PFSK-1 (cell line): ENCODE data around the gene PSMC3IP. TPM values are rescaled to one million over a fixed set of nuclear protein-coding genes. Genes with fewer than 3 reads are reported as not detected.

Experiments used
- FOXP2 ChIP-seq: optimal IDR thresholded peaks from 2 replicates; pipeline ENCODE3; 2011; ENCODE audit warnings: borderline replicate concordance, control low read depth, inconsistent platforms; ENCODE audit not compliant: insufficient read depth; ENCODE audit errors: extremely low read length, extremely low read depth
- POLR2AphosphoS5 ChIP-seq: IDR thresholded peaks from 2 replicates; pipeline ENCODE4 v1.6.1; 2012; ENCODE audit warnings: low read depth, mild to moderate bottlenecking, control low read depth, low read length, moderate library complexity
- REST ChIP-seq, 2 experiments: IDR thresholded peaks; 2 replicates each; pipeline versions ENCODE4 v1.6.1 to v1.8.0; 2011 to 2012; ENCODE audit warnings: low read depth in 2 of 2, low read length in 2 of 2, control low read depth in 1 of 2, inconsistent platforms in 1 of 2, mild to moderate bottlenecking in 1 of 2, moderate library complexity in 1 of 2; ENCODE audit not compliant: insufficient read depth in 1 of 2
- SIN3A ChIP-seq: IDR thresholded peaks from 2 replicates; pipeline ENCODE4 v1.6.1; 2012; ENCODE audit warnings: mild to moderate bottlenecking, low read length, moderate library complexity, borderline replicate concordance; ENCODE audit not compliant: insufficient read depth
- TAF1 ChIP-seq: IDR thresholded peaks from 2 replicates; pipeline ENCODE4 v1.6.1; 2012; ENCODE audit warnings: low read length, control low read depth, borderline replicate concordance; ENCODE audit not compliant: insufficient read depth
- polyA plus RNA-seq: library from polyadenylated mRNA; unstranded; fragments of >200 nt; gene quantifications from one replicate; pipeline ENCODE4 v1.2.1, GENCODE V29; 2012; ENCODE audit warnings: low read depth, missing spikeins; ENCODE audit not compliant: insufficient read length

PSMC3IP gene
- 26.1 TPM for polyA plus RNA-seq

- TF ChIP-seq FOXP2 (peak; percentile 20), SIN3A (peak; percentile 68; the same call in 1 of the 2 replicates), POLR2AphosphoS5 (peak; percentile 72; the same call in 1 of the 2 replicates), REST (IDR thresholded peaks at IDR 0.05; ENCODE audit: insufficient read depth in 1 of 2, low read depth in 2 of 2, low read length in 2 of 2) (no peak), TAF1 (peak; percentile 77)
Measured at GRCh38 chr17:42577532-42578281, at the start of gene PSMC3IP. PSMC3IP (minus strand) TSS chr17:42577729; CDS start chr17:42577686, 43 bp downstream.

- no peak for TF ChIP-seq TAF1
- no peak for TF ChIP-seq POLR2AphosphoS5
- no peak for TF ChIP-seq FOXP2
- no peak for TF ChIP-seq SIN3A
- TF ChIP-seq REST (IDR thresholded peaks at IDR 0.05; ENCODE audit: insufficient read depth in 1 of 2, low read depth in 2 of 2, low read length in 2 of 2) = no peak
Measured at GRCh38 chr17:42623732-42624596, 46.4 kb upstream of the PSMC3IP start.

GRCh38 chr17:42623271-42623670 is 45.7 kb upstream of the PSMC3IP start:
- TF ChIP-seq SIN3A (no peak), POLR2AphosphoS5 (no peak), FOXP2 (no peak), REST (IDR thresholded peaks at IDR 0.05; ENCODE audit: insufficient read depth in 1 of 2, low read depth in 2 of 2, low read length in 2 of 2) (no peak)

- TF ChIP-seq FOXP2 (no peak), SIN3A (no peak), POLR2AphosphoS5 (no peak), REST (IDR thresholded peaks at IDR 0.05; ENCODE audit: insufficient read depth in 1 of 2, low read depth in 2 of 2, low read length in 2 of 2) (no peak), TAF1 (no peak)
Measured at GRCh38 chr17:42618442-42619150, 41.1 kb upstream of the PSMC3IP start.
